ENCODE measurements around the gene KANTR. TPM values are rescaled to one million over a fixed set of nuclear protein-coding genes. Genes with fewer than 3 reads are reported as not detected.

The KANTR gene
- total and polyA plus RNA-seq, 12 donors = 2.1 to 12.6 (median 7.0) TPM

- ATAC-seq (peak; percentile 83 to 95 (median 93)), DNase-seq (peak; percentile 36 to 41)
- peaks cover 0 to 70% (median 0%) of the 10 kb centered on the region in 7 donors for H3K27me3 ChIP-seq
- WGBS, 2 donors = 0 to 1% methylated on average over 16 to 29 of the region's 38 CpGs
- H3K9me3 ChIP-seq = no peaks in the 10 kb centered on the region
- H3K36me3 ChIP-seq = no peaks in the 10 kb centered on the region
- H3K4me3 ChIP-seq = peak within 1 kb of the TSS in 9 of 10 donors; percentile 30 to 55 (median 52)
- H3K27ac ChIP-seq = peak within 1 kb of the TSS in 3 of 10 donors; percentile 14 to 37 (median 22)
- H3K4me1 ChIP-seq = no peaks in the 10 kb centered on the region
- TF ChIP-seq, protein P1, sequence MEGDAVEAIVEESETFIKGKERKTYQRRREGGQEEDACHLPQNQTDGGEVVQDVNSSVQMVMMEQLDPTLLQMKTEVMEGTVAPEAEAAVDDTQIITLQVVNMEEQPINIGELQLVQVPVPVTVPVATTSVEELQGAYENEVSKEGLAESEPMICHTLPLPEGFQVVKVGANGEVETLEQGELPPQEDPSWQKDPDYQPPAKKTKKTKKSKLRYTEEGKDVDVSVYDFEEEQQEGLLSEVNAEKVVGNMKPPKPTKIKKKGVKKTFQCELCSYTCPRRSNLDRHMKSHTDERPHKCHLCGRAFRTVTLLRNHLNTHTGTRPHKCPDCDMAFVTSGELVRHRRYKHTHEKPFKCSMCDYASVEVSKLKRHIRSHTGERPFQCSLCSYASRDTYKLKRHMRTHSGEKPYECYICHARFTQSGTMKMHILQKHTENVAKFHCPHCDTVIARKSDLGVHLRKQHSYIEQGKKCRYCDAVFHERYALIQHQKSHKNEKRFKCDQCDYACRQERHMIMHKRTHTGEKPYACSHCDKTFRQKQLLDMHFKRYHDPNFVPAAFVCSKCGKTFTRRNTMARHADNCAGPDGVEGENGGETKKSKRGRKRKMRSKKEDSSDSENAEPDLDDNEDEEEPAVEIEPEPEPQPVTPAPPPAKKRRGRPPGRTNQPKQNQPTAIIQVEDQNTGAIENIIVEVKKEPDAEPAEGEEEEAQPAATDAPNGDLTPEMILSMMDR (IDR thresholded peaks at IDR 0.05) = no peak
- intact Hi-C loops (cut with DNase I) = no loop called here
Observed at GRCh38 chrX:53048169-53049126, 45.5 kb upstream of the KANTR start, which contains the start of gene GPR173. GPR173 (plus strand) TSS chrX:53048789; CDS start chrX:53076622, 27,833 bp downstream.

DNA sequence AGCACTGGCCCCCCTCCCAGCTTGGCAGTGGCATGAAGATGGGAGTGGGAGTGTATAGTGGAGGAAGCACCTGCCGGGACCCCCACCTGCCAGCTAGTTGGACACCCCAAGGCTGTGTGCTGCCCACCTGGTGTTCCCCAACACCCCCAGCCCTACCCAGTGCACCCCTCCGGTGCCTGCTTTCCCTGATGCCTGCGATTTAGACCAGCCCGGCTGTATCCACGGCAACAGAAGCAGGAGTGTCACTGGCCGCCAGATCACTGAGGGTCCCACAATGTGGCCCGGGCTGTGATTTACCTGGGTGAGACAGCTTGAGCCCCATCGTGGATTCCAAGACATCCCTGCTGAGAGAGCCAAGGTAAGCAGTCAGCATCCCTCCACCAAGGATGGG, 44.8 kb upstream of the KANTR start:
- 4 to 19% methylated on average over 5 to 8 of the region's 8 CpGs for WGBS, 2 donors
- Histone ChIP-seq H3K36me3 (no peaks in the 10 kb centered on the region), H3K27ac (no peak overlapping the region), H3K4me3 (peak overlapping the region in 9 of 10 donors; percentile 12 to 55 (median 52)), H3K27me3 (peaks cover 0 to 64% (median 0%) of the 10 kb centered on the region in 7 donors), H3K9me3 (no peaks in the 10 kb centered on the region), H3K4me1 (no peaks in the 10 kb centered on the region)
- TF ChIP-seq, protein P1 (IDR thresholded peaks at IDR 0.05) = no peak
- DNase-seq = no peak
- ATAC-seq = peak in 1 of 8 donors; percentile 15
- intact Hi-C loops (cut with DNase I) = no loop called here

DNA sequence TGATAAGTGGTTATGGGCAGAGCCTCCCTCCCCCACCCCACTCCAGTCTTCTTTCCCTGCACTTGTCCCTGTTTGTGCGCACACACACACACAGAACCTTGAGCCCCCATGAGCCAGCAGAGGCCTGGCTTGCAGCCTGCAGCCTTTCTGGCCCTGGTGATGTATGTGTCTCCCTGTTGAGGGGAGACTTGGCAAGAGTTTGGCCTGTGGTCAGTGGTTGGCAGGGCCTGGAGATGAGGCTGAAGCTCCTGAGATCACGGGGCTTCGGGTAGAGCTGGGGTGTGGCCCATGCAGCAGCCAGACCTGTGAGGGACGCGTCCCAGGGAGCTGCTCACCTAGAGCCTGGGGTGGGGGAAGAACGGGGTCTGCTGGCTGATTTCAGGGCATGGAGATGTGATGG, 43.1 kb upstream of the KANTR start:
- Histone ChIP-seq H3K27me3 (peaks cover 0 to 51% (median 0%) of the 10 kb centered on the region in 7 donors), H3K36me3 (no peaks in the 10 kb centered on the region), H3K4me1 (no peaks in the 10 kb centered on the region), H3K9me3 (no peaks in the 10 kb centered on the region), H3K27ac (no peak overlapping the region), H3K4me3 (no peak overlapping the region)
- intact Hi-C loops (cut with DNase I) = no loop called here
- ATAC-seq (no peak), DNase-seq (no peak)
- TF ChIP-seq, protein P1 (IDR thresholded peaks at IDR 0.05) = no peak
- 85 to 87% methylated on average over 6 of the region's 6 CpGs for WGBS, 2 donors

- Histone ChIP-seq H3K27ac (no peak overlapping the region), H3K4me3 (no peak overlapping the region), H3K4me1 (no peaks in the 10 kb centered on the region), H3K9me3 (no peaks in the 10 kb centered on the region), H3K27me3 (peaks cover 0 to 15% (median 0%) of the 10 kb centered on the region in 7 donors), H3K36me3 (no peaks in the 10 kb centered on the region)
- no peak for ATAC-seq
- intact Hi-C loops (cut with DNase I) = no loop called here
- TF ChIP-seq, protein P1 (IDR thresholded peaks at IDR 0.05) = no peak
- no peak for DNase-seq
- WGBS, 2 donors = 91 to 94% methylated on average over 6 of the region's 6 CpGs
Observed at GRCh38 chrX:53055244-53055849, 38.6 kb upstream of the KANTR start.

Data from heart right ventricle (tissue), 16 donors.